Panc1 (cell line): ENCODE data around the gene ZNF200.

ENCODE experiments used
- REST ChIP-seq, 2 experiments: IDR thresholded peaks; 2 replicates each; pipeline ENCODE4 v1.6.1; 2011 to 2012; ENCODE audit warnings: low read depth in 2 of 2, control low read depth in 1 of 2, low read length in 1 of 2, mild to moderate bottlenecking in 1 of 2, moderate library complexity in 1 of 2; ENCODE audit not compliant: insufficient read depth in 1 of 2
- SIN3A ChIP-seq: IDR thresholded peaks from 2 replicates; pipeline ENCODE4 v1.6.1; 2012; ENCODE audit warnings: low read depth, mild to moderate bottlenecking, low read length, moderate library complexity, borderline replicate concordance; ENCODE audit not compliant: insufficient read depth
- TF ChIP-seq, protein P1 (sequence below): fragments of 450-650 bp; IDR thresholded peaks from 2 replicates; pipeline ENCODE4 v1.5.1; 2017; ENCODE audit warnings: mild to moderate bottlenecking

DNA sequence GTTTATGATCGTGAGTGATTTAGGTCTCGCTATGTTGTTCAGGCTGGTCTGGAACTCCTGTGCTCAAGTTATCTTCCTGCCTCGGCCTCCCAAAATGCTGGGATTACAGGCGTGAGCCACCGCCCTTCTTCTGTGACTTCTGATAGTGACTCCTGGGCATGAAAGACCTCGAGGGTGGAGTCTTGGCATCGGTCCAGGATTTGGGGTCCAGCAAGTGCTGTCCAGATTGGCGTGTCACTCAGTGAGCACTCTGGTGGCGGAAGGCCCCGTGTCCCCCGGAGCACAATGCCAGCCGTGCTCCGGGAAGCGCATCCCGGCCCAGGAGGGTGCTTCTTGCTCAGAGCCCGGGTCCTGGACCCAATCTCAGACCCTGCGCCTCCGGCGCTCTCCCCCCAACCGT is 40.2 kb downstream of the ZNF200 start:
- TF ChIP-seq SIN3A, result no peak
- TF ChIP-seq, protein P1, sequence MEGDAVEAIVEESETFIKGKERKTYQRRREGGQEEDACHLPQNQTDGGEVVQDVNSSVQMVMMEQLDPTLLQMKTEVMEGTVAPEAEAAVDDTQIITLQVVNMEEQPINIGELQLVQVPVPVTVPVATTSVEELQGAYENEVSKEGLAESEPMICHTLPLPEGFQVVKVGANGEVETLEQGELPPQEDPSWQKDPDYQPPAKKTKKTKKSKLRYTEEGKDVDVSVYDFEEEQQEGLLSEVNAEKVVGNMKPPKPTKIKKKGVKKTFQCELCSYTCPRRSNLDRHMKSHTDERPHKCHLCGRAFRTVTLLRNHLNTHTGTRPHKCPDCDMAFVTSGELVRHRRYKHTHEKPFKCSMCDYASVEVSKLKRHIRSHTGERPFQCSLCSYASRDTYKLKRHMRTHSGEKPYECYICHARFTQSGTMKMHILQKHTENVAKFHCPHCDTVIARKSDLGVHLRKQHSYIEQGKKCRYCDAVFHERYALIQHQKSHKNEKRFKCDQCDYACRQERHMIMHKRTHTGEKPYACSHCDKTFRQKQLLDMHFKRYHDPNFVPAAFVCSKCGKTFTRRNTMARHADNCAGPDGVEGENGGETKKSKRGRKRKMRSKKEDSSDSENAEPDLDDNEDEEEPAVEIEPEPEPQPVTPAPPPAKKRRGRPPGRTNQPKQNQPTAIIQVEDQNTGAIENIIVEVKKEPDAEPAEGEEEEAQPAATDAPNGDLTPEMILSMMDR, result no peak
- no peak for TF ChIP-seq REST (IDR thresholded peaks at IDR 0.05; ENCODE audit: insufficient read depth in 1 of 2, low read depth in 2 of 2, low read length in 1 of 2)
